Gastrocnemius medialis (tissue), 4 donors: ENCODE data around the gene NAV3.

Experiments
- POLR2A ChIP-seq, 2 donors: fragments of 450-650 bp; IDR thresholded peaks; one replicate each; pipeline ENCODE4 v1.6.1; 2017; ENCODE audit warnings: antibody characterized with exemption in 2 of 2, mild to moderate bottlenecking in 2 of 2, moderate library complexity in 2 of 2
- TF ChIP-seq, protein P1 (sequence below), 5 experiments: fragments of 450-650 bp in 3 of 5; fragments of 200-600 bp in 2 of 5; sonication (generic) in 2 of 5; IDR thresholded peaks in 4 of 5; conservative IDR thresholded peaks in 1 of 5; 1 replicate in 4 of 5; 2 replicates in 1 of 5; pipeline ENCODE4 v1.5.1; 2016 to 2019; ENCODE audit warnings: antibody characterized with exemption in 5 of 5, mild to moderate bottlenecking in 3 of 5, moderate library complexity in 3 of 5

DNA sequence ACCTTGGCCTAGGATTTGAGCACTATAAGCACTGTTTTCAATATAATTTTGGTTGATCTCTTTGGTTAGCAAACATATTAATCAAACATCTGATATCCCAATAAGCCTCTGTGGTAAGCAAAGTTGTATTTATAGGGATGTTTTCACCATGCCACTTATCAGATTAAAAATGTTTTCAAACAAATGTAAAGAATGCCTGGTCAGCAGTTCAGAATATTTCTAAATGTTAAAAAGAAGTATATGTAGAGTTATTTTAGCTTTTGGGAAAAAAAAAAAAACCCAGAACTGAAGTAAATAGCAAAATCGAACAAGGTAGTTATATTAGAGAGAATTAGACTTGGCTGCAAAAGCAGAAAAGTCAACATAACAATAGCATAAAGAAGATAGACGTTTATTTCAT, 3.9 kb downstream of the NAV3 start:
- TF ChIP-seq POLR2A (IDR thresholded peaks at IDR 0.05): no peak
- TF ChIP-seq, protein P1, sequence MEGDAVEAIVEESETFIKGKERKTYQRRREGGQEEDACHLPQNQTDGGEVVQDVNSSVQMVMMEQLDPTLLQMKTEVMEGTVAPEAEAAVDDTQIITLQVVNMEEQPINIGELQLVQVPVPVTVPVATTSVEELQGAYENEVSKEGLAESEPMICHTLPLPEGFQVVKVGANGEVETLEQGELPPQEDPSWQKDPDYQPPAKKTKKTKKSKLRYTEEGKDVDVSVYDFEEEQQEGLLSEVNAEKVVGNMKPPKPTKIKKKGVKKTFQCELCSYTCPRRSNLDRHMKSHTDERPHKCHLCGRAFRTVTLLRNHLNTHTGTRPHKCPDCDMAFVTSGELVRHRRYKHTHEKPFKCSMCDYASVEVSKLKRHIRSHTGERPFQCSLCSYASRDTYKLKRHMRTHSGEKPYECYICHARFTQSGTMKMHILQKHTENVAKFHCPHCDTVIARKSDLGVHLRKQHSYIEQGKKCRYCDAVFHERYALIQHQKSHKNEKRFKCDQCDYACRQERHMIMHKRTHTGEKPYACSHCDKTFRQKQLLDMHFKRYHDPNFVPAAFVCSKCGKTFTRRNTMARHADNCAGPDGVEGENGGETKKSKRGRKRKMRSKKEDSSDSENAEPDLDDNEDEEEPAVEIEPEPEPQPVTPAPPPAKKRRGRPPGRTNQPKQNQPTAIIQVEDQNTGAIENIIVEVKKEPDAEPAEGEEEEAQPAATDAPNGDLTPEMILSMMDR (IDR thresholded peaks at IDR 0.05 in 4 of 5, conservative IDR thresholded peaks at IDR 0.05 in 1 of 5): no peak
